Measurements from ENCODE around the gene CRYBA4.
A peak's percentile ranks its signal among the peaks of the same experiment; 100 is the strongest.
"Not testable (repeated sequence)": the region's sequence is repeated elsewhere in the genome, so short reads cannot be mapped to it uniquely, and the experiment has no call there.

Gene CRYBA4

GRCh38 chr22:26597480-26597879 is 24.3 kb upstream of the CRYBA4 start:
- no peak for DNase-seq

GRCh38 chr22:26599505-26599904 is 22.3 kb upstream of the CRYBA4 start:
- no peak for DNase-seq

GRCh38 chr22:26601726-26602125 is 20.0 kb upstream of the CRYBA4 start:
- no peak for DNase-seq

- no peak for DNase-seq
These were observed 19.6 kb upstream of the CRYBA4 start for GRCh38 chr22:26602127-26602526.

- DNase-seq, result no peak
These were observed 17.4 kb upstream of the CRYBA4 start for GRCh38 chr22:26604368-26604767.

GRCh38 chr22:26606611-26607010 is 15.2 kb upstream of the CRYBA4 start:
- no peak for DNase-seq

- no peak for DNase-seq
These were observed 13.6 kb upstream of the CRYBA4 start for GRCh38 chr22:26608129-26608528.

- DNase-seq, result no peak
These were observed 12.5 kb upstream of the CRYBA4 start for GRCh38 chr22:26609287-26609686.

GRCh38 chr22:26610072-26610958 is 11.4 kb upstream of the CRYBA4 start:
- DNase-seq, result peak; percentile 32

- DNase-seq, result no peak
These were observed 10.8 kb upstream of the CRYBA4 start for GRCh38 chr22:26610996-26611395.

GRCh38 chr22:26612652-26613051 is 9.1 kb upstream of the CRYBA4 start:
- no peak for DNase-seq

GRCh38 chr22:26613753-26614152 is 8.0 kb upstream of the CRYBA4 start:
- DNase-seq, result not testable (repeated sequence)

- no peak for DNase-seq
These were observed 7.4 kb upstream of the CRYBA4 start for GRCh38 chr22:26614322-26614721.

- DNase-seq, result no peak
These were observed 6.6 kb upstream of the CRYBA4 start for GRCh38 chr22:26615149-26615548.

GRCh38 chr22:26615830-26616435 is 5.8 kb upstream of the CRYBA4 start:
- no peak for DNase-seq

GRCh38 chr22:26616650-26617049 is 5.1 kb upstream of the CRYBA4 start:
- no peak for DNase-seq

- DNase-seq, result no peak
These were observed 4.2 kb upstream of the CRYBA4 start, which contains the start of gene CRYBB1 for GRCh38 chr22:26617271-26618199. TSS of gene CRYBB1 (minus strand) at chr22:26618027. CDS start at chr22:26616319, 1,708 bp downstream.

- DNase-seq, result no peak
These were observed 3.3 kb upstream of the CRYBA4 start for GRCh38 chr22:26618455-26618854.

- DNase-seq, result no peak
These were observed 2.3 kb upstream of the CRYBA4 start for GRCh38 chr22:26619510-26619909.

GRCh38 chr22:26620197-26620596 is 1.6 kb upstream of the CRYBA4 start:
- no peak for DNase-seq

- no peak for DNase-seq
These were observed 2.2 kb downstream of the CRYBA4 start for GRCh38 chr22:26623984-26624383.

GRCh38 chr22:26624803-26625202 is 3.0 kb downstream of the CRYBA4 start:
- DNase-seq, result no peak

All from GOT3 (cell line).